ENCODE measurements around the gene BCAS1.

Gene BCAS1

DNA sequence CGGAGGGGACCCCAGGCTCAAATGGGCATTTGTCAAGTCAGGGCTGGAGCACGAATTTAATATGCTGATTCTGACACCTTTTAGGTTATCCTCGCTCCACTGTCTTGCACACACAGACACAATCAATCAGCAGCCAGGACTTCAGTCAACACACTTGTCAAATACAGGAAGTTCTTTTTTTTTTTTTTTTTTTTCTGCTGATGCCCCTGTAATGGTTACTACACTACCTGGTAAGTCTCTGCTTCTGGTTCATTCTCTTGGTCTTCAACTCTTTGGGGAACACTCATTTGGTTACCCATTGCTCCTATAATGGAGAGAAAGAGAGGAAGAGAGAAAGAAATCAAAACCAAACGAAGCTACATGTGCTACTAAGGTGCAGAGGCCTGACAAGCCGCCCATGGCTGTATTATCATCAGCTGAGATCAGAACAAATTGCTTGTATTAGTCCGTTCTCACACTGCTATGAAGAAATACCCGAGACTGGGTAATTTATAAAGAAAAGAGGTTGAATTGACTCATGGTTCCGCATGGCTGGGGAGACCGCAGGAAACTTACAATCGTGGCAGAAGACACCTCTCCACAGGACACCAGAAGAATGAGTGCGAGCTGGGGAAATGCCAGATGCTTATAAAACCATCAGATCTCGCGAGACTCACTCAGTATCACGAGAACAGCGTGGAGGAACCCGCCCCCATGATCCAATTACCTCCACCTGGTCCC, 11.8 kb downstream of the BCAS1 start:
- H3K27me3 ChIP-seq (ENCODE audit: insufficient read depth, low read length) = no peaks in the 10 kb centered on the region
- TF ChIP-seq EZH2 (IDR thresholded peaks at IDR 0.05; ENCODE audit: borderline replicate concordance, low read length) = no peak
- TF ChIP-seq, protein P1, sequence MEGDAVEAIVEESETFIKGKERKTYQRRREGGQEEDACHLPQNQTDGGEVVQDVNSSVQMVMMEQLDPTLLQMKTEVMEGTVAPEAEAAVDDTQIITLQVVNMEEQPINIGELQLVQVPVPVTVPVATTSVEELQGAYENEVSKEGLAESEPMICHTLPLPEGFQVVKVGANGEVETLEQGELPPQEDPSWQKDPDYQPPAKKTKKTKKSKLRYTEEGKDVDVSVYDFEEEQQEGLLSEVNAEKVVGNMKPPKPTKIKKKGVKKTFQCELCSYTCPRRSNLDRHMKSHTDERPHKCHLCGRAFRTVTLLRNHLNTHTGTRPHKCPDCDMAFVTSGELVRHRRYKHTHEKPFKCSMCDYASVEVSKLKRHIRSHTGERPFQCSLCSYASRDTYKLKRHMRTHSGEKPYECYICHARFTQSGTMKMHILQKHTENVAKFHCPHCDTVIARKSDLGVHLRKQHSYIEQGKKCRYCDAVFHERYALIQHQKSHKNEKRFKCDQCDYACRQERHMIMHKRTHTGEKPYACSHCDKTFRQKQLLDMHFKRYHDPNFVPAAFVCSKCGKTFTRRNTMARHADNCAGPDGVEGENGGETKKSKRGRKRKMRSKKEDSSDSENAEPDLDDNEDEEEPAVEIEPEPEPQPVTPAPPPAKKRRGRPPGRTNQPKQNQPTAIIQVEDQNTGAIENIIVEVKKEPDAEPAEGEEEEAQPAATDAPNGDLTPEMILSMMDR (IDR thresholded peaks at IDR 0.05; ENCODE audit: low read length) = no peak
- H3K4me1 ChIP-seq (ENCODE audit: insufficient read depth, low read length, severe bottlenecking) = peaks cover 15% of the 10 kb centered on the region
- peak overlapping the region; percentile 21 for H3K4me3 ChIP-seq (ENCODE audit: low read depth, low read length, poor library complexity, severe bottlenecking)
- no peaks in the 10 kb centered on the region for H3K9me2 ChIP-seq (ENCODE audit: low read depth, low read length)
- peak overlapping the region; percentile 42; the same call in 1 of the 2 replicates for H3K4me2 ChIP-seq (ENCODE audit: low read length)
- no peak overlapping the region for H2AFZ ChIP-seq (ENCODE audit: low read length)
- no peaks in the 10 kb centered on the region for H3F3A ChIP-seq (ENCODE audit: insufficient read depth, low read length)
- no peak overlapping the region for H3K27ac ChIP-seq (ENCODE audit: low read depth, low read length, poor library complexity, severe bottlenecking)
- H3K9ac ChIP-seq (ENCODE audit: low read length) = no peak overlapping the region; the same call in 1 of the 2 replicates
- H3K36me3 ChIP-seq (ENCODE audit: insufficient read depth, low read length) = no peaks in the 10 kb centered on the region
- H3K9me3 ChIP-seq (ENCODE audit: low read length) = no peaks in the 10 kb centered on the region
- H4K20me1 ChIP-seq (ENCODE audit: insufficient read depth, low read length) = no peaks in the 10 kb centered on the region
- H3K79me2 ChIP-seq (ENCODE audit: insufficient read depth, low read length) = no peaks in the 10 kb centered on the region

DNA sequence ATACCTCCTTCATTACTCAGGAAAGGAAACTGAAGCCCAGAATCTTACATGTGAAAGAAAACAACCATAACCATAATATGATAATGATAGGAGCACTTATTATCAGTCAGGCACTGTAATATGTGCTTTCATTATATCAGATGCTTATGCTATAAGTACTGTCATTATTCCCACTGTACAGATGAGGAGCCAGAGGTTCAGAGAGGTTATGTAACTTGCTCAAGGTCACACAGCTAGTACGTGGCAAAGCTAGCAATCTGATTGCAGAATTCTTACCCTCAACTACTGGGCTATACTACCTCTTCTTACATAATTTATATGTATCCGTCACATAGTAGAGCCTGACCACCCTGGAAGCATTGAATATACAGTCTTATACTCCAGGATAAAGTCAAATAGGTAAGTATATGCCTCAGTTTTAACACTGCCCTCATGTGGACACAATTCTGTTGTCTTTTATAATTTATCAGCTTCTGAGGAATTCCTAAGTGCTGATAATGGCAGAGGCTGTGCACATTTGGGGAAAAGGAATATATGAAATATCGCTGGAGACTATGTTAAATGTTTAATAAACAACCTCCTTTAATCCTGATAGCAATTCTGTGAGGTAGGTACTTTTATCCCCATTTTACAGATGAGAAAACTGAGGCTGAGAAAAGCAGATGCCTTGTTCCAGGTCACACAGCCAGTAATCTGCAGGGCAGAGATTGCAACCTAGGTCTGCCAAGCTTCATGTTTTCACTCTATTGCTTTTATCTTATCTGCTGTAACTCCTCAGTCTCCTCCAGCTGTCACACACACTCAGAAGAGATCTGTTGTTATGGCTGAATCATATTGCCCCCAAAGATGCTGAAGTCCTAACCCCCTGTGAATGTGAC, 13.4 kb downstream of the BCAS1 start:
- H3K27ac ChIP-seq (ENCODE audit: low read depth, low read length, poor library complexity, severe bottlenecking) = no peak overlapping the region
- no peaks in the 10 kb centered on the region for H3F3A ChIP-seq (ENCODE audit: insufficient read depth, low read length)
- no peak overlapping the region for H3K9ac ChIP-seq (ENCODE audit: low read length)
- no peak overlapping the region for H3K4me2 ChIP-seq (ENCODE audit: low read length)
- H4K20me1 ChIP-seq (ENCODE audit: insufficient read depth, low read length) = no peaks in the 10 kb centered on the region
- no peaks in the 10 kb centered on the region for H3K27me3 ChIP-seq (ENCODE audit: insufficient read depth, low read length)
- H3K4me3 ChIP-seq (ENCODE audit: low read depth, low read length, poor library complexity, severe bottlenecking) = no peak overlapping the region
- peaks cover 12% of the 10 kb centered on the region for H3K4me1 ChIP-seq (ENCODE audit: insufficient read depth, low read length, severe bottlenecking)
- no peaks in the 10 kb centered on the region for H3K79me2 ChIP-seq (ENCODE audit: insufficient read depth, low read length)
- H3K9me2 ChIP-seq (ENCODE audit: low read depth, low read length) = no peaks in the 10 kb centered on the region
- no peak for TF ChIP-seq EZH2 (IDR thresholded peaks at IDR 0.05; ENCODE audit: borderline replicate concordance, low read length)
- TF ChIP-seq, protein P1 (IDR thresholded peaks at IDR 0.05; ENCODE audit: low read length) = peak; percentile 35; the same call in 1 of the 2 replicates
- H3K9me3 ChIP-seq (ENCODE audit: low read length) = no peaks in the 10 kb centered on the region
- no peaks in the 10 kb centered on the region for H3K36me3 ChIP-seq (ENCODE audit: insufficient read depth, low read length)
- no peak overlapping the region for H2AFZ ChIP-seq (ENCODE audit: low read length)

DNA sequence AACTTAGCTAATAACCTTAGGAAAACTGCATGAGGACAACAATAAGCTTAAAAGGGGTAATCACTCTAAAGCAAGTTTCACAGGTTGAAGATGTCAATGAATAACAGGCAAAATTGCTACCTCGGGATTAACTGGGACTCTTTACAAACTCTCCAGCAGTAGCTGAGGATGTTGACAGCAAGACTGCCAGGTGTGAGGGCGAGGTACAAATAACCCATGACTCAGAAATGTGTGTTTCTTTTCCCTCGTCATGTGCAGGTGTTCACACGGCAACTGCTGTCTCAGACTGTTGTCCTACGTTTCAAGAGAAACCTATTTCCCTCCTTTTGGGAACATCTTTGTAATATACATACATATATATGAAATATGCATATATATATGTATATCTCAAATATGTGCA, 15.9 kb downstream of the BCAS1 start:
- H3K36me3 ChIP-seq (ENCODE audit: insufficient read depth, low read length) = no peaks in the 10 kb centered on the region
- H3K4me3 ChIP-seq (ENCODE audit: low read depth, low read length, poor library complexity, severe bottlenecking) = no peak overlapping the region
- no peaks in the 10 kb centered on the region for H3K9me2 ChIP-seq (ENCODE audit: low read depth, low read length)
- H3K27ac ChIP-seq (ENCODE audit: low read depth, low read length, poor library complexity, severe bottlenecking) = no peak overlapping the region
- TF ChIP-seq, protein P1 (IDR thresholded peaks at IDR 0.05; ENCODE audit: low read length) = no peak
- TF ChIP-seq EZH2 (IDR thresholded peaks at IDR 0.05; ENCODE audit: borderline replicate concordance, low read length) = no peak
- H3K4me2 ChIP-seq (ENCODE audit: low read length) = no peak overlapping the region
- H3F3A ChIP-seq (ENCODE audit: insufficient read depth, low read length) = no peaks in the 10 kb centered on the region
- H3K9ac ChIP-seq (ENCODE audit: low read length) = no peak overlapping the region
- no peaks in the 10 kb centered on the region for H3K9me3 ChIP-seq (ENCODE audit: low read length)
- H2AFZ ChIP-seq (ENCODE audit: low read length) = no peak overlapping the region
- H3K79me2 ChIP-seq (ENCODE audit: insufficient read depth, low read length) = no peaks in the 10 kb centered on the region
- no peaks in the 10 kb centered on the region for H3K27me3 ChIP-seq (ENCODE audit: insufficient read depth, low read length)
- peaks cover 12% of the 10 kb centered on the region for H3K4me1 ChIP-seq (ENCODE audit: insufficient read depth, low read length, severe bottlenecking)
- no peaks in the 10 kb centered on the region for H4K20me1 ChIP-seq (ENCODE audit: insufficient read depth, low read length)
